Stomach smooth muscle (tissue), 2 donors: ENCODE results near the gene FBXO45.
"Not testable (repeated sequence)": the region's sequence is repeated elsewhere in the genome, so short reads cannot be mapped to it uniquely, and the experiment has no call there.

Experiments used
- H3K27ac ChIP-seq: one replicate; pipeline ENCODE4 v1.7.0; 2013; ENCODE audit warnings: mild to moderate bottlenecking, low read length, inconsistent platforms
- H3K27me3 ChIP-seq, 2 donors: one replicate each; pipeline ENCODE4 v1.7.0; 2013; ENCODE audit warnings: low read length in 2 of 2; ENCODE audit not compliant: insufficient read depth in 2 of 2, control insufficient read depth in 1 of 2
- H3K36me3 ChIP-seq, 2 donors: one replicate each; pipeline ENCODE4 v1.7.0; 2013; ENCODE audit warnings: low read length in 2 of 2; ENCODE audit not compliant: control insufficient read depth in 2 of 2, insufficient read depth in 2 of 2
- H3K4me1 ChIP-seq: one replicate; pipeline ENCODE4 v1.7.0; 2013; ENCODE audit warnings: low read length; ENCODE audit not compliant: control insufficient read depth, insufficient read depth
- H3K4me3 ChIP-seq, 2 donors: one replicate each; pipeline ENCODE4 v1.7.0; 2013; ENCODE audit warnings: low read length in 2 of 2
- H3K9ac ChIP-seq, 2 donors: one replicate each; pipeline ENCODE4 v1.7.0; 2013; ENCODE audit warnings: low read length in 2 of 2, mild to moderate bottlenecking in 1 of 2
- H3K9me3 ChIP-seq, 2 donors: one replicate each; pipeline ENCODE4 v1.7.0; 2013; ENCODE audit warnings: low read length in 2 of 2; ENCODE audit not compliant: control insufficient read depth in 2 of 2
- donor health status: healthy.
- donor health status: Pancreatic carcinoma.

Gene FBXO45

GRCh38 chr3:196629228-196629627, 60.8 kb downstream of the FBXO45 start:
- H3K36me3 ChIP-seq: no peaks in the 10 kb centered on the region
- H3K4me3 ChIP-seq: no peak overlapping the region
- peaks cover 18% of the 10 kb centered on the region for H3K4me1 ChIP-seq
- no peaks in the 10 kb centered on the region for H3K9me3 ChIP-seq
- H3K27ac ChIP-seq: no peak overlapping the region
- no peak overlapping the region for H3K9ac ChIP-seq
- H3K27me3 ChIP-seq: no peaks in the 10 kb centered on the region

GRCh38 chr3:196631682-196632045, 63.2 kb downstream of the FBXO45 start:
- Histone ChIP-seq H3K27me3 (no peaks in the 10 kb centered on the region), H3K4me1 (peaks cover 18% of the 10 kb centered on the region), H3K36me3 (no peaks in the 10 kb centered on the region), H3K9me3 (no peaks in the 10 kb centered on the region), H3K4me3 (peak overlapping the region; percentile 78 to 79), H3K9ac (peak overlapping the region; percentile 77 to 82), H3K27ac (peak overlapping the region; percentile 83)

GRCh38 chr3:196632046-196632751, 63.7 kb downstream of the FBXO45 start:
- no peaks in the 10 kb centered on the region for H3K36me3 ChIP-seq
- H3K9ac ChIP-seq: peak overlapping the region; percentile 77 to 82
- H3K4me1 ChIP-seq: peaks cover 18% of the 10 kb centered on the region
- H3K9me3 ChIP-seq: no peaks in the 10 kb centered on the region
- H3K27ac ChIP-seq: peak overlapping the region; percentile 83
- H3K4me3 ChIP-seq: peak overlapping the region; percentile 78 to 79
- H3K27me3 ChIP-seq: no peaks in the 10 kb centered on the region

- H3K27ac ChIP-seq: peak overlapping the region; percentile 79
- no peak overlapping the region for H3K9ac ChIP-seq
- H3K27me3 ChIP-seq: peaks cover 0 to 2% of the 10 kb centered on the region in 2 donors
- peaks cover 18% of the 10 kb centered on the region for H3K4me1 ChIP-seq
- no peaks in the 10 kb centered on the region for H3K9me3 ChIP-seq
- H3K36me3 ChIP-seq: no peaks in the 10 kb centered on the region
- peak overlapping the region in 1 of 2 donors; percentile 60 for H3K4me3 ChIP-seq
These were observed 65.2 kb downstream of the FBXO45 start for GRCh38 chr3:196633555-196634151.

GRCh38 chr3:196634224-196634623, 65.8 kb downstream of the FBXO45 start:
- H3K4me3 ChIP-seq: no peak overlapping the region
- no peak overlapping the region for H3K9ac ChIP-seq
- H3K27me3 ChIP-seq: peaks cover 0 to 2% of the 10 kb centered on the region in 2 donors
- H3K4me1 ChIP-seq: peaks cover 22% of the 10 kb centered on the region
- H3K36me3 ChIP-seq: no peaks in the 10 kb centered on the region
- H3K27ac ChIP-seq: no peak overlapping the region
- H3K9me3 ChIP-seq: no peaks in the 10 kb centered on the region

- Histone ChIP-seq H3K4me3 (no peak overlapping the region), H3K27ac (no peak overlapping the region), H3K4me1 (peaks cover 26% of the 10 kb centered on the region), H3K36me3 (no peaks in the 10 kb centered on the region), H3K9ac (no peak overlapping the region), H3K27me3 (peaks cover 0 to 2% of the 10 kb centered on the region in 2 donors), H3K9me3 (no peaks in the 10 kb centered on the region)
These were observed 66.4 kb downstream of the FBXO45 start for GRCh38 chr3:196634829-196635228.

GRCh38 chr3:196636369-196637349, 68.2 kb downstream of the FBXO45 start:
- H3K4me1 ChIP-seq: peaks cover 31% of the 10 kb centered on the region
- no peak overlapping the region for H3K27ac ChIP-seq
- H3K9me3 ChIP-seq: no peaks in the 10 kb centered on the region
- H3K36me3 ChIP-seq: no peaks in the 10 kb centered on the region
- H3K27me3 ChIP-seq: peaks cover 0 to 4% of the 10 kb centered on the region in 2 donors
- no peak overlapping the region for H3K4me3 ChIP-seq
- no peak overlapping the region for H3K9ac ChIP-seq

GRCh38 chr3:196637941-196638340, 69.5 kb downstream of the FBXO45 start:
- H3K9me3 ChIP-seq, H3K36me3 ChIP-seq, H3K9ac ChIP-seq, H3K27me3 ChIP-seq, H3K27ac ChIP-seq, H3K4me3 ChIP-seq: not testable (repeated sequence)
- H3K4me1 ChIP-seq: peaks cover 23% of the 10 kb centered on the region
